SK-N-SH (cell line): Measurements from ENCODE around the gene GRK2.

Source experiments
- CTCF ChIP-seq: fragments of 200-600 bp; sonication (generic); IDR thresholded peaks from 2 replicates; pipeline ENCODE4 v1.6.1; 2017; ENCODE audit warnings: antibody characterized with exemption, mild to moderate bottlenecking, moderate library complexity
- ELF1 ChIP-seq: IDR thresholded peaks from 2 replicates; pipeline ENCODE4 v1.4.0; 2012
- EP300 ChIP-seq, 2 experiments: IDR thresholded peaks; 2 replicates each; pipeline versions ENCODE4 v1.4.0 to v1.6.1; 2012; ENCODE audit warnings: borderline replicate concordance in 1 of 2, low read depth in 1 of 2, low read length in 1 of 2
- EZH2phosphoT487 ChIP-seq: fragments of 200-600 bp; sonication (generic); IDR thresholded peaks from 2 replicates; pipeline ENCODE4 v1.6.1; 2017; ENCODE audit warnings: low read depth, mixed run types, mild to moderate bottlenecking, antibody characterized with exemption, moderate library complexity, borderline replicate concordance
- GATA2 ChIP-seq: sonication (generic); formaldehyde crosslinking; IDR thresholded peaks from 2 replicates; pipeline ENCODE4 v1.5.0; 2020; ENCODE audit warnings: mild to moderate bottlenecking, missing genetic modification reagents
- MAX ChIP-seq: IDR thresholded peaks from 2 replicates; pipeline ENCODE4 v1.4.0; 2012; ENCODE audit warnings: low read depth
- PBX3 ChIP-seq: IDR thresholded peaks from 2 replicates; pipeline ENCODE4; 2012
- TAF1 ChIP-seq: IDR thresholded peaks from 2 replicates; pipeline ENCODE4 v1.6.1; 2012; ENCODE audit warnings: low read depth, mild to moderate bottlenecking, low read length, moderate library complexity, borderline replicate concordance
- TEAD4 ChIP-seq: IDR thresholded peaks from 2 replicates; pipeline ENCODE4 v1.4.0; 2012; ENCODE audit warnings: mild to moderate bottlenecking, borderline replicate concordance; ENCODE audit not compliant: insufficient read depth
- YY1 ChIP-seq: IDR thresholded peaks from 2 replicates; pipeline ENCODE4 v1.4.0; 2012; ENCODE audit warnings: low read depth, mild to moderate bottlenecking

- TF ChIP-seq YY1 (peak; percentile 73; the same call in 1 of the 2 replicates), GATA2 (CRISPR knock-in tag) (no peak), CTCF (no peak), TAF1 (no peak), MAX (no peak), EP300 (IDR thresholded peaks at IDR 0.05; ENCODE audit: borderline replicate concordance in 1 of 2, low read depth in 1 of 2, low read length in 1 of 2) (no peak), EZH2phosphoT487 (no peak), PBX3 (no peak), ELF1 (no peak), TEAD4 (no peak)
Observed at GRCh38 chr11:67266449-67267187, at the start of gene GRK2.
